GM21526 (cell line): ENCODE measurements around the gene DOK5.
"Not testable (repeated sequence)": the region's sequence is repeated elsewhere in the genome, so short reads cannot be mapped to it uniquely, and the experiment has no call there.

Experiments used
- ATAC-seq: cut with Tn5 transposase; IDR thresholded peaks from one replicate; pipeline ENCODE4 v1.9.1; 2021; ENCODE audit warnings: moderate library complexity; ENCODE audit not compliant: unreplicated experiment, low FRiP score

The DOK5 gene

DNA sequence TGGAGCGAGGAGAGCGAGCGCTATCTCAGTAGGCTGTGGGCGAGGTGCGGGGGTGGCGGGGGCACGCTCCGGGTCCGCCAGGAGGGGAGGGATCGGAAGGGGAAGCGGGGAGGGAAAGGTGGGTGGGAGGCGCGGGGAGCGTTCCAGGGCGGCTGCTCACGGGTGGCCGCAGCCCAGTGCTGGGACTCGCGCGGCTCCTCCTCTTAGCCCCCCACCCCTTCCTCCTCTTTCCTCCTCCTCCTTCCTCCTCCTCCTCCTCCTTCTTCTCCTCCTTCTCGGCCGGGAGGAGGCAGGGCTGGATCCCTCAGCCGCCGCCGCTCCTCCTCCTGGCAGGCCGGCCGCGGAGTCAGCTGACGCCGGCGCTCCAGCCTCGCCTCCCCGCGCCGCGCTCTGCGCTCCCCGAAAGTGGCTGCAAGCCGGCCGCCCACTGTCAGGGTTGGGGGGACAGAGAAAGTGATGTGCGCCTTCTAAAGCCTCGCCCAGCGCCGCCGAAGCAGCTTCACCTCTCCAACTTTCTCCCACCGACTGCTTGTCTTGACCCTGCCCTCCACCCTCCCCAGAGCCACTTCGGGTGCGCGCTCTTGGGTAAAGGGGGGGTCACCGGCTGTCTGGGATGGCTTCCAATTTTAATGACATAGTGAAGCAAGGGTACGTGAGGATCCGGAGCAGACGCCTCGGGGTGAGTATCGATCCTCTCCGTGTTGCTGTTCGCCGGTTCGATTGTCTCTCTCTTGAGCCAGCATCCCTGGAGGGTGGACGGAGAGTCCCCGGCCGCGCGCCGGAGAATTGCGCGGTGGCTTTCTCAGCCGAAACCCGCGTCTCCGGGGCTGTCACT, at the start of gene DOK5:
TSS of gene DOK5 (plus strand) at position 260 of the 835 bp plus-strand sequence. CDS start at position 614, 354 bp downstream.
- no peak for ATAC-seq

DNA sequence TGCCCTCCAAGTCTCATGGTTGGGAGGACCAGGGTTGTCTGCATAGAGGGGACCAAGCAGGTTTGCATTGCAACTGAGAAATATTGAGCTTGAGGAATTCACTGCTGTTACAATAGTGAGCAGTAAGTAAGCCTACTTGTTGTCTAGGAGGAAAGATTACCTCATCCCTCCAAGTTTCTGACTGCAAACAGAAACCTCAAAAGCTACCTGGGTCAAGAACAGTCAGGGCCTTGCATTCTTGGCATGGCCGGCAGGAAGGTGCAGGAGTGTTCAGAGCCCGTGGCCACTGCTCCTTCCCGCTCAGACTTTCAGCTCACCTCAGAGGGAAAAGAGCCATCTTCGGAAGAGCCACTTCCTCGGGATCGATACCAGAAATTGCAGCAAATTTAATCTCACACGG, 46.0 kb upstream of the DOK5 start:
- ATAC-seq = no peak

DNA sequence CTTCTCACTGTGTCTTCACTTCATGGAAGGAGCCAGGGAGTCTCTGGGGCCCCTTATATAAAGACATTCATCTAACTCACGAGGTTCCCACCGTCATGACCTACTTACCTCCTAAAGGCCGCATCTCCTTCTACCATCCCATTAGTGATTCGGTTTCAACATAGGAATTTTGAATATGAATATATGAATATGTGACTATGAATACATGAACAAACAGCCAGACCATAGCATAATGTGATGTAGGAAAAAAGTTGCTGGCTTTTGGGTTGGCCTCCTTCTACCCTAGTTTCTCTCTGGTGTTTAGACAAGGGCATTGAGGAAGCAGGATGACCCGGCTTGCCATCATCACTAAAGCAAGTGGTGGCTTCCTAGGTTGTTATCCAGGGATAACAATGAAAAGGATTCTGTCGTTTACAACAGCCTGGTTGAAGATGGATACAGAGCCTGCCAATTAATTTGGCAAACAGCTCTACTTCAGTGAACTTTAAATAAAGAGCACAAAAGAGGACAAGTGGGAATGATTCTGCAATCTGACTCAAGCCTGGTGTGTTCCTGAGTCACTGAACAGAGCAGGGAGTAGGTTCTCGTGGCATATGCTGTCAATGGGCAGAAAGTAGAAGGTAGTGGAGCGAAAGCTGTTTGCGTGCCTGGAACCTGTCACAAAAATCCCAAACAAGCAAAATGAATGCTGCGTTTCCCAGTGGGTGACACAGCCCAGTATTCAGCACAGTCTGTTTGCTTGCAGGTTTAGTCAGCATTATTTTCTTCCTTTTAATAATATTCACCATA, 44.0 kb upstream of the DOK5 start:
- ATAC-seq = no peak

DNA sequence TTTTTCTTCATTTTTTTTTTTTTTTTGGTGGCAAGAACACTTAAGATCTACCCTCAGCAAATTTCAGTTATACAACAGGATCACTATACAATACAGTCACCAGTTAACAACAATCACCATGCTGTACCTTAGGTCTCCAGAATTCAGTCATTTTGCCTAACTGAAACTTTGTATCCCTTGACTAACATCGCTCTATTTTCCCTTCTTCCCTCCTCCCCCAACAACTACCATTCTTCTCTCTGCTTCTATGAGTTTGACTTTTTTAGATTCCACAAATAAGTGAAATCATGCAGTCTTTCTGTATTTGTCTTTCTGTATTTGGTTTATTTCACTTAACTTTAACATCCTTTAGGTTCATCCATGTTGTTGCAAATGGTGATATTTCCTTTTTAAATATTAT, 42.4 kb upstream of the DOK5 start:
- no peak for ATAC-seq

DNA sequence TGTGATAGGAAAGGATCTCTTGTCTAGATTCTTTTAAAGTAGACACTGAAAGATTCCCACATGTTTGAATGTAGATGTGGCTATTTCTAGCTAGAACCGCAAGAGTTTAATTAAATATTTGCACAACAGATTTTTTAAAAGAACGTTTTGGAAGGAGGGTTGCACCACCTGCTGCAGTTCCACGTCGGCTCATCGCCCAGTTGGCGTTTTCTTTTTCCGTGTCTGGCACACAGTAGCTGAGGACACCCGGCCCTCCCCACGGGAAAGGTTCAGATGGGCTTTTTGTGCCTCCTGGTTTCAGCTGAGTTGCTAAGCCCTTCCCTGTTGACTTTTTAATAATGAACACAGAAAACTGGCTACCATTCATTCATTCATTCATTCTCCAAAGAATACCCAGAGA, 41.8 kb upstream of the DOK5 start:
- no peak for ATAC-seq

DNA sequence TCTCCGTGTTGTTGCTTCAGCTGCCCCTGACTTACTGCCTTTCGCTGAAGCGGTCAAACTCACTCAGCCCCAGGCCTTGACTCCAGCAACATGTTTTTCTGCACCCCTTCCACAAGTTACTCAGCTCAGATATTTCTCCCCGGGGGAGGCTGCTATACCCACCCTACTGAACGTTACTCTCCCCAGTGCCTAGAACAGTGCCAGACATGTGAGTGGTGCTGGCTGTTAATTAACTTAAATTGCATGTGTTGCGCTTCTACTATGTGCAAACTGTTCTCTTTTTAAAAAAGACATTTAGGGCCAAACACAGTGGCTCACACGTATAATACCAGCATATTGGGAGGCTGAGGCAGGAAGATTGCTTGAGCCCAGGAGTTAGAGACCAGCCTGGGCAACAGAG, 41.2 kb upstream of the DOK5 start:
- ATAC-seq = no peak

DNA sequence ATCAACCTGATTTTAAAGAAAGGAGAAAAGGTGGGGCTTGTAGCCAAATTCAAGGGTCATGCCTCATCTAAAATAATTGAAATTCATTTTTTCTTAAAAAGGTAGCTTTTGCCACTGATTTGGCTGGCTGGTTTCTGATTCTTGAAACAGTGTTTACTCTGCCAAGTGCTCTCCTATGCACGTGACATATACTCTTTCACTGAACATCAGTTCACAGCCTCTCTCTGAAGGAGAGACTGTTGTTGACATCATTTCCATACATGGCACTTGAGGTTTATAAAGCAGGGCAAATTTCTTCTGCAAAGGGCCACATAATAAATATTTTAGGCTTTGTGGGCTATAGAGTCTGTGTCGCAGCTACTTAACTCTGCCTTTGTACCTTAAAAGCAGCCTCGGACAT, 40.4 kb upstream of the DOK5 start:
- no peak for ATAC-seq

DNA sequence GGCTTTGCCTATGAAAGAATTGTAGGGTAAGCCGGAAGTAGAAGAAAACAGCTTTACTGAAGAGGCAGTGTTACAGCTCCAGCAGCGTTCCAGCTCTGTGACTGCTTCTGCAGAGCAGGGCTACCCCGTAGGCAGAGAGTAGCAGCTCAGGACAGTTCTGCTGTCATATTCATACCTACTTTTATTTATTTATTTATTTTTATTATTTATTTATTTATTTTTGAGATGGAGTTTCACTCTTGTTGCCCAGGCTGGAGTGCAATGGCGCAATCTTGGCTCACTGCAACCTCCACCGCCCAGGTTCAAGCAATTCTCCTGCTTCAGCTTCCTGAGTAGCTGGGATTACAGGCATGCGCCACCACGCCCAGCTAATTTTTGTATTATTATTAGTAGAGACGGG, 39.0 kb upstream of the DOK5 start:
- ATAC-seq = not testable (repeated sequence)

DNA sequence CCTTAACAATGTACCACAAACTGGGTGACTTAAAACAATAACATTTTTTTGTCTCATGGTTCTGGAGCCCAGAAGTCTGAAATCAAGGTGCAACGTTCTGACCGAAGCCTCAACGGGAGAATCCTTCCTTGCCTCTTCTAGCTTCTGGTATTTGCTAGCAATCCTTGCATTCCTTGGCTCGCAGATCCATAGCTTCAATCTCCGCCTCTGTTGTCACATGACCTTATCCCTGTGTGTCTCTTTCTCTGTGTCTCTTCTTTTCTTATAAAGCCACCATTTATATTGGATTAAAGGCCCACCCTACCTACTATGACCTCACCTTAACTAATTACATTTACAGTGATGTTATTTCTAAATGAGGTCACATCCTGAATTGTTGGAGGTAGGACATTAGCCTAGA, 37.2 kb upstream of the DOK5 start:
- no peak for ATAC-seq

DNA sequence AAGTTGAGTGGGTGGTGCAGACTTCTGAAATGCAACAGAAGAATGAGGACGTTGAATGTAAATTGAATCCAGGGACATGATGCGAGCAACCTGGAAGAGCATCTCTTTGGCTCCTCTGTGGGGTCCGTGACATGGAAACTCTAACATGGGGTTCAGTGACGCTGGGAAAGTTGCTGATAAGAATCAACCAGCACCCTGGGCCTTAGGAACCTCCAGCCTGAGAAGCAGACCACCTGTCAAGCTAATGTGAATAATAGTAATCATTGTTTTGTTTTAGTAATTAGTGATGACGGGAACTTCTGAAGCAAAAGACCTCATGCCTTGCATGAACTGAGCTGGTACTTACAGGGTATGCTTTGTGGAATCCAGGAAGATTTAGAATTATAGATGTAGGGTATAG, 25.2 kb upstream of the DOK5 start:
- ATAC-seq = no peak

DNA sequence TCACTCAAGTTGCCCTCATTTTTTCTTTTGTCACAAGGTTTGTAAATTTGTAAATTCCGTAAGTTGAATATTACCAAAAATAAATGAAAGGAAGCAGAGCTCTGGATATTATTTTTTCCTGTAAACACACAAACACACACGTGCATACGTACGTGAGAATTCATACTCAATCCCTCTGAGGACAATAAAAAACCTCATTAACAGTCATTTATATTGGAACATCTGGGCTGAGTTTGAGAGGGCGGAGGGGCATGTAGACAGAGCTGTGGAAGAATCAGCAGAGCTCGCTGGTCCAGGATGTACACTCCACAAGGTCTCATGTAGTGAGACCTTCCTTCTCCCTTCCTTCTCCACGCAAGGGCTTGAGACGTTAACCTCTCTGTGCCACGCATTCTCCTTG, 24.2 kb upstream of the DOK5 start:
- ATAC-seq = no peak

DNA sequence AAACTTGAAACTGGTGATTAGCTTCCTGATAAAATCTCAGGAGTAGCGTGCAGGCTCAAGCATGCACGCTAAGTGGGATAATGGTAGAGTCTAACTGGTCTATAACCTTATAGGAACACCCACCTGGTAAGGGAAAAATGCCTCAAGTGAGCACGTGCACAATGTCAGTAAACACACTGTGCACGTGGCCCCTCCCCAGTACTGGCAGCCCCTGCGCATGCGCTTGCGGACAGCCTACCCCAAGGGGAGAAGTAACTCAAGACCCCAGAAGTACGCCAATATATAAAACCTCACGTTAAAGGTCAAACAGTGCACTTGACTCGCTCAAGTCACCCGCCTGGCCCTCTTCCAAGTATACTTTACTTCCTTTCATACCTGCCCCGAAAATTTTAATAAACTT, 23.1 kb upstream of the DOK5 start:
- no peak for ATAC-seq

DNA sequence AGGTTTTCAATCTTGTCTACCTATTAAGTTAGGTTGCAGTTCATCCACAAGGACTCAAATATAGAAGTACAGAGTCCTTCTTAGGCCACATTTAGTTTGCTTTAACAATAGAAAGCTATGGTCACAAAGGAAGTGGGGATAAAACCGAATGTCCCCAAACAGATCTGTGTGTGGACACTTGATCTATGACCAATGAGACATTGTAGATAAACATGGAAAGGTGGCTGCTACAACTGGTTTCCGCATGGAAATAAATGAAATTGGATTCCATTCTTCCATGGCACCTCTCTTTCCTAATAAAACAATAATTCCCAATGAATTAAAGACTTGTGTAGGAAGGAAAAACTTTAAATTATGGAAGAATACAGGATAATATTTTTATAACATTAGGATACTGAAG, 20.4 kb upstream of the DOK5 start:
- ATAC-seq = no peak

DNA sequence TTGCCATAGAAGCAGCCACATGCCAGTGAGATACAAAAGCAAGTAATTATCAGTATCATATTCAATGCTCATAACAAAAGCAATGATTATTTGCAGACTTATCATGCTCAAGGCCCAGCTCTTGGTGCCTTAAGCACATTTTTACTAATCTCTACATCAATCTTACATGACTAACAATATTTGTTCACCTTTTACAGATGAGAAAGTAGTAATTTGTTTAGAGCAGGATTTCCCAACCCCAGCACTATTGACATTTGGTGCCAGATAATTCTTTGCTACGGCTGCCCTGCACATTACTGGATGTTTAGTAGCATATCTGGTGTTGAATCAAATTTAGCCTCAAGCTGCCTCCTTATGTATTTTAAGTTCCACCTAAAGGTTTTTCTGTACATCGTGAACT, 19.0 kb upstream of the DOK5 start:
- ATAC-seq = no peak

DNA sequence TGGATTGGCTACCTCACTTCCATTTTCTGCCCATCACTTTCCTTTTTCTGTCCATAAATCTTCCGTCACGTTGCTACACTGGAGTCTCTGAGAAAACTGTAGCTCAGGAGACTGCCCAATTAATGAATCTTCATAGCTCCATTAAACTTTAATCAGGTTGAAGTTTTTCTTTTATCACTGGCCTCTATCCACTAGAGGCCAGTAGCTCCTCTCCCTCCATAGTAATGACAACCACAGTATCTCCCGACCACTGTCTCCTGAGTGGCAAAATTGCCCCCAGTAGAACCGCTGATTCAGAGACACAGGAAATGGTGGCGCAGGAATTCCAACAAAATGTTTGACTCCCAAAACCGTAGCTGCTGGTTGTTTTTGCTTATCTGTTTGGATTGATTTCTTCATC, 18.4 kb upstream of the DOK5 start:
- ATAC-seq = no peak

DNA sequence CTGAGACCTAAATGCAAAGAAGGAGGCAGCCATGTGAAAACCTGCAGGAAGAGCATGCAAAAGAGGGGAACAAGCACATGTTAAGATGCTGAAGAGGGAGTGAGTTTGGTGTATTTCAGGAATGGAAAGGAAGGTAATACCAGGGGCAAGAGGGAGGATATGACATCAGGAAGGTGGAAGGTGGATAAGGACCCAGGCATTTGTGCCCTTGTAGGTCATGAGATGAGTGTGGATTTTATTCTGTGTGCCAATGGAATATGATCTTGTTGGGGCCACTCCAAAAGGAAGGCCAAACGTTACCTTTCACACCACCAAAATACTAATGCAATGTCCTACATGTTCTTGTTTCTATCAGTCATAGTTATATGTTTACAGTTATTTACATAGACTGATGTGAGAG, 17.2 kb upstream of the DOK5 start:
- no peak for ATAC-seq

DNA sequence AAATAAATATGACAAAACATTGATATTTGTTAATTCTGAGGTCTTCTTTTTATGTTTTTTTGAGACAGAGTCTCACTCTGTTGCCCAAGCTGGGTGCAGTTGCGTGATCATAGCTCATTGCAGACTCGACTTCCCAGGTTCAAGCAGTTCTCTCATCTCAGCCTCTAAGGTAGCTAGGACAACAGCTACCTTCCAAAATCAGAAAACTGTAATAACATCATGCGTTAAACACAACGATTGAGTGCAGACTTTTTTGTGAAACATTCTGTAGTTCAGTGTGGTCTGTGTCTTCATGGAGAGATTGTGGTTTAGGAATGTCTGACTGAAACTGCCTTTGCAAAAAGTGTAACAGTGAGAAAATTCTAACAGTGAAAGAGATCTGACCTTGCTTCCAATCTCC, 16.1 kb upstream of the DOK5 start:
- ATAC-seq = no peak

DNA sequence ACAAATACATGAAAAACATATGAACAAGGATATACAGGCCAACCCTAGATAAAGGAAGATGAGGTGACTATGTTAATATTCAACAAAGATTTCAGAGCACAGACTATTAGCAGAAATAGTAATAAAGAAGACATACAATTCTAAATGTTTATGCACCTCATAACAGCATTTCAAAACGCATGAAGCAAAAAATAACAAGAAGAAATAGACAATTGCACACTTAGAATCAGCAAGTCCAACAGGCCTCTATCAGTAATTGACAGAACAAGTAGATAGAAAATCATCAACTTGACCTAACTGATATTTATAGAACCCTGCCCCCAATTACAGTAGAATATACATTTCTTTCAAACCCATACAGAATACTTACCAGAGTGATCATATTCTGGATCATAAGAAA, 11.4 kb upstream of the DOK5 start:
- ATAC-seq = no peak

DNA sequence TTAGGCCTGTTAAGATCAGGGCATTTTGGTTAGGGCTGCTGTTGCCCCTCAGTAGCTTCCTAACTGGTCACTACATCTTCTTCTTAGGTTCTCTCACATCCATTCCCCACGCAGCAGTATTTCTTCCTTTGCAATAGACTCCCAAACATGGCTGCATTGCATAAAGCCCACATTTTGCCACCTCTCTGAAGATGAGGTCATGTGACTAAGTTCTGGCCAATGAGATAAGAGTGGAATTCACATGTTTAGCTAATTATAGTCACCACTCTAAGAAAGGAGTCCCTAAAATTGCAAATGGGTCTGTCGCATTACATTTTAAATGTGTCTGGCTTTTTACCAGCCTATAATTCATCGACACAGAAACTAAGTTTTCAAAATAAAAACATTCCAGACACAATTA, 9.3 kb upstream of the DOK5 start:
- ATAC-seq = no peak

DNA sequence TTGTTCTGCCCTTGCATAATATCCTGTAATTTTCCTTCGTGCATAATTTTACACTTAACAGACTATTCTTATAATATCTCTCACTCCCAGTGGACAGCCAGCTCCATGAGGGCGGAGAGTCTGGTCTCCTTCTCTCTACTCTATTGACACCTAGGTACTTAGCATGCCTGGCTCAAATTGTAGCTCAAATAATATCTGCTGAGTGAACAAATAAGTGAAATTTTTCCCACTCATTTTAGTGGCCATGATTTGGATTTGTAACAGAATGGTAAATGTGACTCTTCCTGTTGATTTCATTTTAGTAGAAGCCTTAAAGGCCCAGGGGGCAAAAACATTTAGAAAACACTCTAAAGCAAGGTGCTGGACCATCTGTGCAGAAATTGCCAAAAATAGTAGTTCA, 7.8 kb upstream of the DOK5 start:
- ATAC-seq = no peak

DNA sequence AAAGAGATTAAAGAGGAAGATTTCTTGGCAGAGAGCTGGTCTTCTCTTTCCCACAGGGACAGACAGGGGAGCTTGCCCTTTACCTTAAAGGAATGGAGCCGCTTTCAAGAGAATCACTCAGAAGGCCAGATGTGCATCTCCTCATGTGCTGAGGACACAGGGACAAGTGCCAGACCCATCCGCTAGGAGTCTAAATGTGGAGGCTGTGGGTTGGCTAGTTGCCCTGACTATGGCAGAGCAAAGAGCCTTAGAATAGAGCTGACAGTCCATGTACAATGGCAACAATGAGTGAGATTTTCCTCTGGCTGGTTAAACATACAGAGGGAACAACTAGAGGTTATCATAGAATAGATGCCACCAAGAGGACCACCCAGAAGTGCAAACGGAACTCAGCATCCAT, 7.3 kb upstream of the DOK5 start:
- no peak for ATAC-seq

DNA sequence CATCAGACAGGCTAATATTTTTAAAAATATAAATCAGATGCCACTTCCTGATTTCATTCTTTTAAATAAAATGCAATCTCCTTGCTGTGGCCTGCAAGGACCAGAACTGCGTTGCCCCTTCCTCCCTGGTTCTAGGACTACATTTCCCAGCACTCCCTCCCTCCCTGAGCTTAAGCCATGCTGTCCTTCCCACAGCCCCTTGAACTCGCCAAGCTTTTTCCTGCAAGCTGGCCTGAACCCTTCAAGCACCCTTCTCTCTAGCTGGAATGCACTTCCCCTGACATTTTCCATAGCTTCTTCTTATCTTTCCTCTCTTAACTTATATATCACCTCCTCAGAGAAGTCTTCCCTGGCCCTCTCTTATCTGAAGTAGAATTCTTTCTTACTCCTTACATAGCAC, 6.1 kb upstream of the DOK5 start:
- ATAC-seq = no peak
